ENCODE measurements around the gene TSPAN4.

The TSPAN4 gene

DNA sequence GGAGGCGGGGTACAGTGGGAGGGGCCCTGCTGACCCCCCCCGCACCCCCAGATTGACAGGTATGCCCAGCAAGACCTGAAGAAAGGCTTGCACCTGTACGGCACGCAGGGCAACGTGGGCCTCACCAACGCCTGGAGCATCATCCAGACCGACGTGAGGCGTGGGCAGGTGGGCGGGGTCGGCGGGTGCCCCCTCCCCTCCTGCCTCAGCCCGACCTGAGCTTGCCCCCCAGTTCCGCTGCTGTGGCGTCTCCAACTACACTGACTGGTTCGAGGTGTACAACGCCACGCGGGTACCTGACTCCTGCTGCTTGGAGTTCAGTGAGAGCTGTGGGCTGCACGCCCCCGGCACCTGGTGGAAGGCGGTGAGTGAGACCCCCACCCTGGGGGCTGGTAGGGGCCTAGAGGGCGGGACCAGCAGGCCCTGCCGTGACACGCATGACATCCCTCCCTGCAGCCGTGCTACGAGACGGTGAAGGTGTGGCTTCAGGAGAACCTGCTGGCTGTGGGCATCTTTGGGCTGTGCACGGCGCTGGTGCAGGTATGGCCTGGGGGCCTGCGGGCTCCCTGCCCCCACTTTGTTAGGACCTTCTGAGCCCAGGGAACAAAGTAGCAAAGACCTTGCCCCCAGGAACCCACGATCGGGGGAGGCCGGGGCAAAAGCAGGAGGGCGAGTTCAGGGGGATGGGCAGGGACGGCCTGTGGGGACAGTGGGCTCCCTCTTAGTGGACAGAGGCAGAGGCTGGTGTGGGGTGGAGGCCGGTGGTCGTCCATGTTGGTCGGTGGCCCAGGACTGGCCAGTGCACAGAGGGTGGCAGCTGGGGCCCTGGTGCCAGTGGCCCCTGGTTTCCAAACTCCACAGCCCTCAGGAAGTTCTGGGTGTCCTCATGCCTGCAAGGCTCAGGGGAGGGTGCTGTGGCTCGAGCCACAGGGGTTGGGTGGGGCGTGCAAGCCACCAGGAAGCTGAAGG is 23.1 kb downstream of the TSPAN4 start:
- no peak for DNase-seq (ENCODE audit: low read depth)

DNA sequence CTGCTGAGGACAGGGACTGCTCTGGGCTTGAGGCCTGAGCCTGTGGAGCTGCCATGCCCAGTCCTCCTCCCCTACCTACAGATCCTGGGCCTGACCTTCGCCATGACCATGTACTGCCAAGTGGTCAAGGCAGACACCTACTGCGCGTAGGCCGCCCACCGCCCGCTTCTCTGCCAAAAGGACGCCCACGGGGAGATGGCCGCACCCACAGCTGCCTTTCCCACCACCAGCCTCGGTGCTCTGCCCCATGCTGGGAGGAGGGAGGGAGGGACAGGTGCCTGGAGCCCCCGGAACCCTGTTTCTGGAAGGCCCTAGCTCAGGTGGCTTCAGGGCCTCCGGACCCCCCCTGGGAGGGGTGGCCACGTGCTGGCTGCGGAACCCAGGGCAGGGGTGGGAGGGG is 23.8 kb downstream of the TSPAN4 start:
- no peak for DNase-seq (ENCODE audit: low read depth)

DNA sequence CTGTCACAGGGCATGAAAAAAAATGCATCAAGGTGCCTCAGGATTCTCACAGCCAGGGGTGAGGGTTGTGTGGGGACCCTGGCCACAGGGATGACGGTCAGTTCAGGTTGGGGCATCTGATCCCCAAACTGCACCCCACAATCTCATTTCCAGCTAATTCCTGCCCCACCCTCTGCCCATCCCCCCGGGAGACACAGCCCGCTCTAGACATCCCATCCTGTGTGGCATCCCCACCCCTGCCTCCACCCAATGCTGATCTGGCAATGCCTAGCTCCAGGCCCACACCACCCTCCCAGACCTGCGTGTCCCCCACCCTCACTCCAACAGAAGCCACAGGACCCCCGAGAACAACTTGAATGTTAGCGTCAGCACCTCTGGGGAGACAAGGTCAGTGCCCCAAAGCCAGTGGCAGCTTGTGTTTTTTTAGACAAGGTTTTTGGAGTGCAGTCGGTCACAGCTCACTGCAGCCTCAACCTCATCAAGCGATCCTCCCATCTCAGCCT is 25.3 kb downstream of the TSPAN4 start:
- DNase-seq (ENCODE audit: low read depth) = no peak

DNA sequence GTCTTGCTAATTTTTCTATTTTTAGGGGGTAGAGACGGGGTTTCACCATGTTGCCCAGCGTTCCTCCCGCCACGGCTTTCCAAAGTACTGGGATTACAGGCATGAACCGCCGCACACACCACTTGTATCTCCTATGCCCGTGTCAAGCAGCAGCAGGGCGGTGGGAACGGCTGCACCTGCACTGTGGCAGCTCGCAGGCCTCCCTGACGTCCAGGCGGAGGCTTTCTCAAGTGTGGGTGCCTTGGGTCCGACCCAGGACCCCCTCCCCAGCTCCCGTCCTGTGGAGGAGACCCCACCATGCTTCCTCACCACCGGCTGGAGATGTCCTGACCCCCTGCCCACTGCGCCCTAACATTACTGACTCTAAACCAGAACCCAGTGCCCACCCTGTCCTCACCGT is 25.7 kb downstream of the TSPAN4 start:
- DNase-seq (ENCODE audit: low read depth) = no peak

DNA sequence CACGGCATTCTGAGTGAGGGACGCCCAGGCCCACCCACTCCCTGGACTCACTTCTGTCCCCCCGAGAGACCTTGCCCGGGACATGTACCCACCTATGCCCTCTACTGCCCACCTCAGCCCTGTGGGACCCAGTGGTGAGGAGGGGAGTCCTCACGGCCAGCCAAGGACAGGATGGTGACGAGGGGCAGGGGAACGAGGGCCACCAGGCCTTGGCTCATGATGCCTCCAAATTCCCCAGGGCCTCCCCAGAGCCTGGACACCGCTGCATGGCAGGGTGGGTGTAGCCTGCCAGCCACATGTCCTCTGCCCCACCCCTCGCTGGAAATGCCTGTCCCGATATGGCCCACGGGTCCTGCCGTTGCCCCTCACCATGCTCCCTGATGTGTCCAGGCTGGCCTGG is 26.1 kb downstream of the TSPAN4 start:
- DNase-seq (ENCODE audit: low read depth) = no peak

DNA sequence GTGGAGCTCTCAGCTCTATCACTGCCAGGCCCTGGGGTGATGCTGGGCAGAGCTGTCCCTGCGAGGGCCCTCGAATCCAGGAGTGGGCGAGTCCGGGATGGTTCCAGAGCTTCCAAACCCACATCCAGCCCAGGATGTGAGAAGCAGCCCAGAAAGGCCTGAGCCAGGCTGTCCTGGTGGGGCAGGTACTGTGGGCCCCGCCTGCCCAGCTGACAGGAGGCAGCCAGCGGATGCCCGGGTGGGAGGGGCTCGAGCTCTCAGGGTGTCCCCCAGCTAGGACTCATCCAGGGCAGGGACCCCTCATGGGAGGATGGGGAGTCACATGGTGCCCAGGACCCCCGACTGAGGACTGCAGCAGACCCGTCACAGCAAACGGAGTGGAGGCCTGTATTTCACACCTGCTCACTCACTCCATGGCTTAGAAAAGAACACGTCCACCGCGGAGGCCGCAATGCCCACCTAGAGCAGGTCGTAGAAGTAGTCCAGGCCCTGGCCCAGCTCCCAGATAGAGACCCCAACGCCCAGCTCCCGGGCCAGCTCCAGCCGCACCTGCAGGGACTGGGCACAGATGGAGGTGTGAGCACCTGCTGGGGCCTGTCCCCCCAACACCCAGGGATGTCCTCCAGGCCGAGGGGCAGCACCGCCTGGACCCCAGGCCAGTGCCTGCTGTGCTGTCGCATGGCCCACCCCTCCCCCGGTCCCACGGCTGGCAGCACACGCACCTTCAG is 26.9 kb downstream of the TSPAN4 start:
- no peak for DNase-seq (ENCODE audit: low read depth)

DNA sequence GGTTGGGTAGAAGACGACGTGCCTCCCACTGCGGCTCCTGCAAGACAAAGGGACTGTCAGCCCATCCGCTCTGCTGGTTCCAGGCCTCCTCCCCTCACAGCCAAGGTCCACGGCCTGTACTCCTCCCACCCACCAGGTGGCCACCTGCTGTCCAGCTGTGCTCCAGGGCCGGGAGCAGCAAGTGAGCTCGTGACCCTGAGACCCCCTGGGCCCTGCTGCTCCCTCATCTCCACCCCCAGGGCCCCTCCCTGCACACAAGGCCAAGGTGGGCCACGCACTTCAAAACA is 27.4 kb downstream of the TSPAN4 start:
- no peak for DNase-seq (ENCODE audit: low read depth)

DNA sequence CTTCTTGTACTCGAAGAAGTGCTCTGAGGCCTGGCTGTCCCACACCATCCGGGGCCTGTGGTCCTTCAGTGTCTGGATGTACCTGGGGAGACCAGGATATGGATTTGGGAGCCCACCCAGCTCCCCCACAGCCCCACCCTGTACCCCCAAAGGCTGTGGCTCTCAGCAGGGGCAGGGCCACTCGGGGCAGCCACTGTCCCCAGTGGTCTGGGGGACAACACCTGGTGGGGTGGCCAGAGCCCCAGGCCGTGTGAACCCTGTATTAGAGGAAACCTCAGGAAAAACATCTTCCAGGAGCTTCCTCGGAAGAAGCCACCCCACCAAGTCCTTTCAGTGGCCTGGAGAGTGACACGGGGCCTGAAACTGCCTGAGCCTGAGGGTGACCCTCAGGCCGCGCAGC is 27.8 kb downstream of the TSPAN4 start:
- no peak for DNase-seq (ENCODE audit: low read depth)

DNA sequence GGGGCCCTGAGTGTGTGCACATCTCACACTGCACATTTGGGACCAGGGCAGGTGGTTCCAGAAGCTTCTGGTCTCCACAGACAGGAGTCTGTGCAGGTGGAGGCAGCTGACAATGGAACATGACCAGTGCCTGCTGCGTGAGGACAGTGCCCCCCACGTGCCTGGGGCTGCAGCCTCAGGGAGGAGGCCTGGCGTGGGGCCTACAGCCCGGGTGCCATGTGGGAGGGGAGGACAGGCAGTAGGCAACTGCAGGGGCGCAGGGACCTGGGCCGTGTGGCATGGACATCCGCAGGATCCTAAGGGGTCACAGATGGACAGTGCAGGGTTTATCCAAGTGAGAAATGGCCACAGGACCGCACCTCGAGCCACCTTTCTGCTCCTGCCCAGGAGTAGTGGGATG is 28.8 kb downstream of the TSPAN4 start:
- no peak for DNase-seq (ENCODE audit: low read depth)

DNA sequence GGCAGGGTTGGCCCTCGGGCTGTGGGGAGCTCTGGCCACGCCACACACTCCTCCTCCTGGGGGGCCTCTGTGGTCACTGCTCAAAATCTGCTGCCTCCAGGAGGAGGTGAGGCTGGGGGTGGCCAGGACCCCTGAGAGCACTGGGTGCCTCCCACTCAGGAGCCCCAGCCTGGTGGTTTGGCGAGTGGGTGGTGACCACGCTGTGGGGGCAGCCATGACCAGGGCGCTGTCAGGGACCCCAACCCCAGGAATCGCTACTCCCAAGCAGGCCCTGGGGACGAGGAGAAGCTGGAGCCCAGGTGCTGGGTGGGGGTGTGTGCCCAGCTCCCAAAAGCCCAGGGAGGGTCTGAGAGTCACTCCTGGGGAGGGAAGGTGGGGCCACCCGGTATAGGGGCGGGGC is 30.1 kb downstream of the TSPAN4 start:
- no peak for DNase-seq (ENCODE audit: low read depth)

DNA sequence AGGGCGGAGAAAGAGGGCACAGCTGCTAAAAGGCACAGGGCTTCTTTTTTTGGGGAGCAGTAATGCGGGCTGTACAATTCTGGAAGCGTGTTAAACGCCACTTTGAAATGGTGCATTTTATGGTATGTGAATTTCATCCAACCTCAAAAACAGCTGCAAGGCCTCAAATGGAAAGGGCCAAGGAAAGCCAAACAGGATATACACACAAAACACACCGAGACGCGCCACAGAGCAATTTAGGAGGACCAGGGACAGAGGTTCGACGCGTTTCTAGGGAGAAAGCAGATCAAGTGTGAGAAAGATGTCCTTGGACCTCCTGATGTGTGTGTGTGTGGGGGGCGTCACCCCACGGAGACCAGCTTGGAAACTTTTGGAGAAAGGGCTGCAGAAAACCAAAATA is 31.1 kb downstream of the TSPAN4 start:
- no peak for DNase-seq (ENCODE audit: low read depth)

DNA sequence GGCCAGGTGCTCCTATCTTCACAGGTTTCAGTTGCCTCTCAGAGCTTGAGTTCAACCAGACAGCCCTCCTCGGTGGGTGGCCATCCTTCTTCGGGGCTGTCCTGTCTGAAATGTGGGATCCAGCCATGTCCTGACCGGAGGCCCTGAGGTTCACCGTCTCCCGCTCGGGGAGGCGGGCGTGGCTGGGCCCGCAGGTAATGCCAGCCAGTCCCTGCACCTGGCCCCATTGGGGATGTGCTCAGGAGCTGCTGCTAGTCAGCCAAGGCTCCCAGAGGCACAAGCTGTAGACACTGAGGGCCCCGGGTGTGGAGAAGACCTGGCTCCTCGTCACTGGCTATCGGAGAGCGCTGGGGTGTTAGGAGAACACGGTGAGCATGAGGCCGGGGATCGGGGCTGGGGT is 32.6 kb downstream of the TSPAN4 start:
- DNase-seq (ENCODE audit: low read depth) = no peak

DNA sequence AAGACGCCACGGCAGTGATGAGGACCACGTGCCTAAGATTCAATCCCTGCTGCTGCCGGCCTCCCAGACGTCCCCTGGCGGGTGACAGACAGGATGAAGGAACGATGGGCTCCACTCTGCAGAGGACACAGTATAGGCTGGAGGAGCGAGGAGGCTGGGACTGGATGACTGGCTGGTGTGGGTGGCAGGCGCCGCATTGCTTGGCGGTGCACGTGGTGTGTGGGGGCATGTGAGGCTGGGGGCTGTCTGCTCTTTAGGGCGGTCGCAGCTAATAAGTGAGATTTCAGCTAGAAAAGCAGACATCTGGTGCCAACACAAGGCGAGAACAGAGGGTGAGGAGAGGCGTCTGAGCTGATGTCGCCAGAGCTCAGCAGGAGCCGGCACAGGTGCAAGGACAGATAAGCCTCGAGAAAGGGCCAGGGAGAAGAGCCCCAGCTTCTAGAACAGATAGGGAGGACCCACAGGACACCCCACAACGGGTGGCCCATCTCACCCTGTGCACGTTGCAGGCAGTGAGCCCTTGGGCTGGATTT is 33.2 kb downstream of the TSPAN4 start:
- no peak for DNase-seq (ENCODE audit: low read depth)

DNA sequence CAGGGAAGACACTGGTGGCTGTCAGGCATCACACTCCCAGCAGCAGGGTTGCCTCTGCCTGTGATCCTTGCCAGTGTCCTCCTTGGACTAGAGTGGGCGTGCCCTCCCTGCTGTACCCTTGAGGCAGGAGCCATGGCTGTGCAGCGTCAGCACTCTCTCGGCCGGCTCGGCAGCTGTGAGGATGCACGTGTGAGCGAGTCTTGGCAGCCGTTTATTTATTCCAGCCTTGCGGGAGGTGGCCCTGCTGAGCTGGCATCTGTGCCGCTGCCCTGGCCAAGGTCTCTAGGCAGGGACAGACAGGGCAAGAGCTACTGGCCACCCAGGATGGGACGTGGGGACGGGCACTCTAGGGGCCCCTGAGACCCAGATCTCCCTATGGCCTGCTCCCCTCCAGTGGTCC is 33.9 kb downstream of the TSPAN4 start:
- no peak for DNase-seq (ENCODE audit: low read depth)

DNA sequence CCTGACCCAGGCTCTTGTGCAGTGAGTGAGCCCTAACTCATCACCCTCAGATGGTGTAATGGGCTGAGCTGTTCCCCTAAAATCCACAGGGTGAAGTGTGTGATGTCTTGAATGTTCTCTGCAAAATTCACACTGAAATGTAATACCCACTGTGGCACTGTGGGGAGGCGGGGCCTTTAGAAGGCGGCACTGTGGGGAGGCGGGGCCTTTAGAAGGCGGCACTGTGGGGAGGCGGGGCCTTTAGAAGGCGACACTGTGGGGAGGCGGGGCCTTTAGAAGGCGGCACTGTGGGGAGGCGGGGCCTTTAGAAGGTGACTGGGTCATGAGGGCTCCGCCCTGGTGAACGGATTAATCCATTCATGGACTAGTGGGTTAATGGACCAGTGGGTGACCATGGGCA is 34.9 kb downstream of the TSPAN4 start:
- no peak for DNase-seq (ENCODE audit: low read depth)

DNA sequence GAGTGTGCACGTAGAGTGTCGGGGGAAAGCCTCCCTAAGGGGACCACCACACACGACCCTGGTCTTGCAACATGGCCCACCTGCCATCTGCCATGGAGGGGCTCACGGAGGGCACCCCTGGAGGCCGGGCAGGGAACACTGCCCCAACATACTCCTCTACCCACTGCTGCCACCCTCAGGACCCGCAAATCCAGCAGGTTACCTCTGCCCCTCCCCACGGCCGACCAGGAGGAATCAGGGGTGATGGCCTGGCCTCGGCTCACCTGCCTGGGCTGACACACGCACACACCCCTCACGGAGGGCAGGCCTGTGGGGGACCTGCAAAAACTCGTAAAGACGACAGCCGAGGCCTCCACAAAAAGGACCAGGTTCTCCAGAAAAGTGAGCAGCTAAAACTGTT is 37.8 kb downstream of the TSPAN4 start:
- no peak for DNase-seq (ENCODE audit: low read depth)

DNA sequence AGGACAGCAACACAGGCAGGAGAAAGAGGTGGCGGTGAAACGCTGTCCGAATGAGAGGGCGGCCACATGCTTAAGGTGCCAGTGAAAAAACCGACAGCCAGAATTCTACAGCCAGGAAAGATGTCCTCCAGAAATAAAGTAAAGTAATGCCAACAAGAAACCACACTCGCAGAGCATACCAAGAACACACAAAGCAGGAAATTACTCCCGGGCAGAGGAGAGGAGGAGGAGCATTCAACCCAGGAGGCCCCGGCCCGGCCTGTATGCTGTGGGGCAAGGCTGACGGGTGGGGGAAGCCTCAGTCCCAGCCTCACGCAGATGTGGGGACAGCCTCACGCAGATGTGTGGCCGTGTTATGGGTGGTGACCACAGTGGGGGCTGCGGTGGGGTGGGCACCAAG is 39.9 kb downstream of the TSPAN4 start:
- DNase-seq (ENCODE audit: low read depth) = no peak

DNA sequence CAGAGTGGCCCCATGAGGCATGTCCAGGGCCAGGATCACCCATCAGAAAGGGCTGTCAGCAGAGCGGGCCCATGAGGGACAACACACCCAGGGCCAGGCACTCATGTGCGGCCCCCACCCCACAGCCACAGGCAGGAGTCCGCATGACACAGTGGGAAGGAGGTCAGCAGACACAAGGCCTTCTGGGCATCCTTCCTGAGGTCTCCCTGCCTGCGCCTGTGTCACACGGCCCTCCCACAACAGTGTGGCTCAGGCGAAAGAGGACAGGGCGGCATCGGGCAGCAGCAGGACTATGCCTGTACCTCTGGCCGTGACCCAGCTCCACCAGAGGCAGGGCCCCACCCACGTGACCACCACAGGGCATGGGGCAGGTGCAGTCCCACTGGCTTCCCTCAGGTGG is 40.9 kb downstream of the TSPAN4 start:
- DNase-seq (ENCODE audit: low read depth) = no peak

DNA sequence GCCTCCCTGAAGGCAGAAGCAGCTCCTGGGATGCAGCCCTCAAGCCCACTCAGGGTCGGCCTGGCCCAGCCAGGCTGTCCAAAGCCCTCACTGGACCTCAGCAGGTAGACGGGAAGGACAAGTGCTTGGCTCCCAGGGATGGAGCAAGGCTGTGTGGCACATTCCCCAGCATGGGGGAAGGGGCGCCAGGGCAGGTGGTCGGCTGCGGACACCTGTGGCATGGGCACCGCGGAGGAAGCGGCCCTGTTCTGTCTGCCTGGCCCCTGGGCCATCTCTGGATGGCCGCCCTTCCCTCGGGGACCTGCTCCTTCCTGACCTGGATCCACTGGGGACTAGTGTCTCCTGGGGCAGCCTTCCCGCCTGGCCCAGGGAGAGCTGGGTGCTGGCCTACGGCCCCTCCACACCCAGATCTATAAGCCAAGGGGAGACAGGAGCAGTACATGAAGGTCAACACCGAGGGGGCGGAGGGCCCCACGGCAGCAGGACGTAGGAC is 42.0 kb downstream of the TSPAN4 start:
- no peak for DNase-seq (ENCODE audit: low read depth)

DNA sequence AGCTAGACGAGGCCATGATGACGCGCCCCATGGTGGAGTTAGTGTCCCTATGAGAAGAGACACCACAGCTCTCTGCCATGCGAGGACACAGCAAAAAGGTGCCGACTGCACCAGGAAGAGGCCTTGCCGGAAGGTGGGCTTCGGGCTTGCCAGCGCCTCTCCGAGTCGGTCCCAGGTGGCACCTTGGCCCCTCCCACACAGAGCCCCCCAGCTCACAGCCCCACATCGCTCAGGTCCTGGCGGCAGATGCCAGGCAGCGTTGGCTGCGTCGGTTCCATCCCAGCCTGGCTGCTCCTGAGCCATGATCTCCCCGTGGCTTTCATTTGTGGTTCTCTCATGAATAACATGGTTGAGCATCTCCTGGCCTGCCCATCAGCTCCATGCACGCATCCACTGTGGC is 43.9 kb downstream of the TSPAN4 start:
- no peak for DNase-seq (ENCODE audit: low read depth)

DNA sequence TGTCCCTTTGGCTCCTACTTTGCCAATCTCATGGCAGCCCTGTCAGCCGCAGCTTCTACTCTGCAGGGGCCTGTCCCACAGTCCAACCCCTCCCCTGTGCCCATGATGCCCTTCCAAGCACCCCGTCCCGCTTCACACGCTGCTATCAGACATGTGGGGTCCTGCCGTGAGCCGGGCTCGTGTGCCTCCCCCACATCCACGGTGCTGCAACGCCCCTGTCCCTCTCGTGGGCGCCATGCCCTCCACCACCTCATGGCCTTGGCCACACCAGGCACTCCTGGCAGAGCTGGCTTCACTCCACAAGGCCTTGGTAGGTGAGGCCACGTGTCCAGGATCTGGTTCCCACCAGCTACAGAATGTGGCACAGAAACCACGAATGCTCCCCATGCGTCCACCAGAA is 44.9 kb downstream of the TSPAN4 start:
- no peak for DNase-seq (ENCODE audit: low read depth)

DNA sequence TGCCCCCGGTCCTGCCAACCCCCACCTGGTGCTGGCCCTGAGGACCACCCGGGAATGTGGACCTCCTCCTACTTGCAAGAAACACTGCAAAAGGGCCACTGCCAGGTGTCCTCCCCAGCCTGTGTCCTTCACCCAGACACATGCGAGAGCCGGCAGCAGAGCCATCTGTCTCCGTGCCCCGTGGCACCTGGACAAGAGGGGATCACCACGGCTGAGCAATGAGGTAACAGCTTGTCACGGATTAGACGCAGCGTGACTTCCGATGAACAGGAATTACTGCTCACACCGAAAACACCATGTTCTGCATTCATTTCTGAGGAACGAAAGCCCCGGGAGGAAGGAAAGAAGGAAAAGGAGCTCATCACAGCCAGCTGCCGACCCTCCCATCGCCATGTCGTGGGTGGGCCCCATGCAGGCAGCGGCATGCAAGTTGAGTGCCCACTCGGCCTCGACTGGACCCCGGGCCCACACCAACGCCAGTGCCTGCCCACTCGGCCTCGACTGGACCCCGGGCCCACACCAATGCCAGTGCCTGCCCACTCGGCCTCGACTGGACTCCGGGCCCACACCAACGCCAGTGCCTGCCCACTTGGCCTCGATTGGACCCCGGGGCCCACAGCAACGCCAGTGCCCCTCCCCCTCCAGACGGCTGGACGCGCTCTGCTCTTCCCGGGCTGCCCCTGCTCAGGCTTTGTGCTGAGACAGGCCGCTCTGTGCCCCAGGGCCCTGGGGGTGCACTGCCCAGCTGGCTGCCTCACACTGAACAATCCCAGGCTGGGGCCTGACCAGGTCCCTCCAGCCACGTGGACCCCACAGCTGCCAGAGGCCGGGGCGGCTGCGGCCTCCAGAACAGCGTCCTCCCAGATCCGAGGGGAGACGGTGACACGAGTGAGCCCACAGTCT is 45.9 kb downstream of the TSPAN4 start:
- no peak for DNase-seq (ENCODE audit: low read depth)

Measured in T-helper 22 cell (primary cell).